HCT116 (cell line): ENCODE results near the gene DCLRE1B. TPM values are rescaled to one million over a fixed set of nuclear protein-coding genes. Genes with fewer than 3 reads are reported as not detected.
A peak's percentile ranks its signal among the peaks of the same experiment; 100 is the strongest.

Experiments used
- ATAC-seq: fragments of 200-7000 bp; cut with Tn5 transposase; 2 replicates; pipeline ENCODE4 v1.9.1; 2020; ENCODE audit warnings: mild to moderate bottlenecking, moderate library complexity
- BruUV-seq: library from RNA; stranded (reverse); fragments of 400-500 nt; replicated peaks from 2 replicates; lab custom pipeline; 2021; lab: Mats Ljungman, UMichigan
- CTCF ChIA-PET: fragments of 300-600 bp; sonication (Branson Sonifier 250); formaldehyde crosslinking; loops from one replicate; lab custom pipeline; 2021; ENCODE audit warnings: antibody characterized with exemption; lab: Charles Lee
- POLR2A ChIA-PET: fragments of 300-600, 350-600 bp; sonication (Branson Sonifier 250); formaldehyde crosslinking; loops from one replicate; lab custom pipeline; 2021; ENCODE audit warnings: antibody characterized with exemption; lab: Charles Lee
- RAD21 ChIA-PET, 2 experiments: fragments of 300-600 bp; sonication (Branson Sonifier 250); formaldehyde crosslinking; loops; one replicate each; lab custom pipeline; 2023; ENCODE audit warnings: low total read pairs in 2 of 2; ENCODE audit not compliant: uncharacterized antibody in 2 of 2, unreplicated experiment in 2 of 2, low non-redundant PET in 1 of 2; lab: Charles Lee
- DNase-seq: peaks from one replicate; pipeline ENCODE4 v3.0.0-alpha.2; 2010; ENCODE audit warnings: low read depth, low spot score
- H2AFZ ChIP-seq: fragments of 200-600 bp; shearing (Covaris generic), sonication (generic); 2 replicates; pipeline ENCODE4 v1.6.1; 2017; ENCODE audit warnings: low read depth, mixed run types, mixed read lengths, antibody characterized with exemption, low read length; ENCODE audit not compliant: poor library complexity, severe bottlenecking
- H3K27ac ChIP-seq: 2 replicates; pipeline ENCODE4 v1.5.1; 2012; ENCODE audit warnings: low read depth, low read length
- H3K27me3 ChIP-seq: fragments of 200-600 bp; sonication (generic); 2 replicates; pipeline ENCODE4 v1.6.1; 2016; ENCODE audit warnings: mixed run types, low read length, mixed read lengths; ENCODE audit not compliant: insufficient read depth
- H3K36me3 ChIP-seq, 2 experiments: fragments of 200-500 bp in 1 of 2; fragments of 200-600 bp in 1 of 2; sonication (Bioruptor generic) in 1 of 2; sonication (generic) in 1 of 2; 2 replicates each; pipeline versions ENCODE4 v1.5.1 to v1.6.1; 2014 to 2016; ENCODE audit warnings: low read length in 2 of 2, inconsistent platforms in 1 of 2, mixed read lengths in 1 of 2, mixed run types in 1 of 2; ENCODE audit not compliant: insufficient read depth in 2 of 2, control insufficient read depth in 1 of 2
- H3K4me1 ChIP-seq, 2 experiments: fragments of 200-600 bp in 1 of 2; sonication (generic) in 1 of 2; 2 replicates each; pipeline versions ENCODE4 v1.5.1 to v1.6.1; 2012 to 2017; ENCODE audit warnings: low read length in 2 of 2, inconsistent platforms in 1 of 2, mild to moderate bottlenecking in 1 of 2, mixed read lengths in 1 of 2, mixed run types in 1 of 2, moderate library complexity in 1 of 2; ENCODE audit not compliant: insufficient read depth in 2 of 2, control insufficient read depth in 1 of 2
- H3K4me2 ChIP-seq: fragments of 200-600 bp; sonication (generic); 2 replicates; pipeline ENCODE4 v1.6.1; 2017; ENCODE audit warnings: mixed run types, low read length, mixed read lengths
- H3K4me3 ChIP-seq, 2 experiments: fragments of 200-600 bp in 1 of 2; sonication (generic) in 1 of 2; replicated peaks in 1 of 2; 2 replicates each; pipeline ENCODE4 v1.5.1; 2011 to 2016; ENCODE audit warnings: low read length in 2 of 2, control low read depth in 1 of 2, low read depth in 1 of 2, mild to moderate bottlenecking in 1 of 2, mixed read lengths in 1 of 2, mixed run types in 1 of 2
- H3K79me2 ChIP-seq: fragments of 200-600 bp; sonication (generic); 2 replicates; pipeline ENCODE4 v1.6.1; 2017; ENCODE audit warnings: mild to moderate bottlenecking, mixed run types, low read length, moderate library complexity, mixed read lengths; ENCODE audit not compliant: insufficient read depth
- H3K9ac ChIP-seq: fragments of 200-600 bp; sonication (generic); 2 replicates; pipeline ENCODE4 v1.6.1; 2016; ENCODE audit warnings: low read length, mixed read lengths
- H3K9me2 ChIP-seq: fragments of 200-600 bp; sonication (generic), shearing (Covaris generic); 2 replicates; pipeline ENCODE4 v1.6.1; 2017; ENCODE audit warnings: mixed run types, mild to moderate bottlenecking, moderate library complexity; ENCODE audit not compliant: insufficient read depth
- H3K9me3 ChIP-seq, 2 experiments: fragments of 200-500 bp in 1 of 2; fragments of 200-600 bp in 1 of 2; sonication (Bioruptor generic) in 1 of 2; sonication (generic) in 1 of 2; 2 replicates each; pipeline ENCODE4 v1.6.1; 2014 to 2017; ENCODE audit warnings: low read length in 2 of 2, mixed read lengths in 2 of 2, inconsistent platforms in 1 of 2, low read depth in 1 of 2, mild to moderate bottlenecking in 1 of 2, mixed run types in 1 of 2, moderate library complexity in 1 of 2; ENCODE audit not compliant: control insufficient read depth in 1 of 2, insufficient read depth in 1 of 2
- H4K20me1 ChIP-seq: fragments of 200-600 bp; sonication (generic), shearing (Covaris generic); 2 replicates; pipeline ENCODE4 v1.6.1; 2017; ENCODE audit warnings: mixed run types, mild to moderate bottlenecking, moderate library complexity; ENCODE audit not compliant: insufficient read depth
- CBX3 ChIP-seq: IDR thresholded peaks from 2 replicates; pipeline ENCODE4 v1.6.1; 2012; ENCODE audit warnings: low read depth
- CEBPB ChIP-seq: IDR thresholded peaks from 2 replicates; pipeline ENCODE4 v1.6.1; 2012; ENCODE audit warnings: low read depth
- EGR1 ChIP-seq: IDR thresholded peaks from 2 replicates; pipeline ENCODE4 v1.6.1; 2012; ENCODE audit warnings: low read depth
- EZH2 ChIP-seq: fragments of 200-600 bp; sonication (generic); IDR thresholded peaks from 2 replicates; pipeline ENCODE4 v1.6.1; 2017; ENCODE audit warnings: antibody characterized with exemption, mixed run types
- EZH2phosphoT487 ChIP-seq: fragments of 200-600 bp; IDR thresholded peaks from 2 replicates; pipeline ENCODE4 v1.6.1; 2018; ENCODE audit warnings: antibody characterized with exemption, borderline replicate concordance
- FOSL1 ChIP-seq: IDR thresholded peaks from 2 replicates; pipeline ENCODE4 v1.6.1; 2012; ENCODE audit warnings: low read depth
- JUND ChIP-seq: IDR thresholded peaks from 2 replicates; pipeline ENCODE4 v1.6.1; 2012
- POLR2A ChIP-seq: IDR thresholded peaks from 2 replicates; pipeline ENCODE4 v1.7.0; 2011; ENCODE audit warnings: borderline replicate concordance; ENCODE audit not compliant: insufficient read depth, insufficient read length; ENCODE audit errors: extremely low read depth
- POLR2AphosphoS5 ChIP-seq: IDR thresholded peaks from 2 replicates; pipeline ENCODE4 v1.6.1; 2011; ENCODE audit warnings: mild to moderate bottlenecking, low read depth, low read length, moderate library complexity
- SIN3A ChIP-seq: IDR thresholded peaks from 2 replicates; pipeline ENCODE4 v1.6.1; 2012; ENCODE audit warnings: low read depth
- SP1 ChIP-seq: IDR thresholded peaks from 2 replicates; pipeline ENCODE4 v1.6.1; 2012; ENCODE audit warnings: low read depth
- SRF ChIP-seq: IDR thresholded peaks from 2 replicates; pipeline ENCODE4 v1.6.1; 2012; ENCODE audit warnings: low read depth
- TCF7L2 ChIP-seq: IDR thresholded peaks from 2 replicates; pipeline ENCODE4 v1.7.0; 2011; ENCODE audit warnings: borderline replicate concordance, inconsistent platforms; ENCODE audit not compliant: insufficient read depth, insufficient read length; ENCODE audit errors: extremely low read depth
- ZFX ChIP-seq: fragments of 450-650 bp; IDR thresholded peaks from 2 replicates; pipeline ENCODE4 v1.6.1; 2017
- ZNF274 ChIP-seq: fragments of 200-500 bp; sonication (Bioruptor generic); IDR thresholded peaks from 2 replicates; pipeline ENCODE4 v1.6.1; 2014; ENCODE audit warnings: mild to moderate bottlenecking, low read depth, low read length, inconsistent platforms
- intact Hi-C: fragments of 100-400 bp; cut with micrococcal nuclease; formaldehyde crosslinking; loops from 2 replicates; pipeline ENCODE4 v1.10.0; 2022
- total RNA-seq: library from RNA; stranded (reverse); gene quantifications from one replicate; pipeline ENCODE4 v1.2.1, GENCODE V29; 2021; ENCODE audit not compliant: unreplicated experiment
- TF ChIP-seq, protein P1 (sequence below): IDR thresholded peaks from 2 replicates; pipeline ENCODE4 v1.6.1; 2012
- TF ChIP-seq, protein P2 (sequence below): IDR thresholded peaks from 2 replicates; pipeline ENCODE4 v1.6.1; 2011; ENCODE audit warnings: mild to moderate bottlenecking, low read length, moderate library complexity; ENCODE audit not compliant: insufficient replicate concordance; ENCODE audit errors: extremely low read depth
- TF ChIP-seq, protein P3 (sequence below), 3 experiments: fragments of 200-600 bp in 1 of 3; sonication (generic) in 1 of 3; IDR thresholded peaks in 2 of 3; conservative IDR thresholded peaks in 1 of 3; 2 replicates each; pipeline ENCODE4 v1.5.1; 2012 to 2017; ENCODE audit warnings: low read depth in 2 of 3, low read length in 2 of 3, antibody characterized with exemption in 1 of 3, borderline replicate concordance in 1 of 3, control low read depth in 1 of 3, mild to moderate bottlenecking in 1 of 3, mixed read lengths in 1 of 3, mixed run types in 1 of 3, moderate library complexity in 1 of 3; ENCODE audit not compliant: insufficient read depth in 1 of 3

DCLRE1B gene
- total RNA-seq, 1 experiment from 2014 or later, result 13.4 TPM

DNA sequence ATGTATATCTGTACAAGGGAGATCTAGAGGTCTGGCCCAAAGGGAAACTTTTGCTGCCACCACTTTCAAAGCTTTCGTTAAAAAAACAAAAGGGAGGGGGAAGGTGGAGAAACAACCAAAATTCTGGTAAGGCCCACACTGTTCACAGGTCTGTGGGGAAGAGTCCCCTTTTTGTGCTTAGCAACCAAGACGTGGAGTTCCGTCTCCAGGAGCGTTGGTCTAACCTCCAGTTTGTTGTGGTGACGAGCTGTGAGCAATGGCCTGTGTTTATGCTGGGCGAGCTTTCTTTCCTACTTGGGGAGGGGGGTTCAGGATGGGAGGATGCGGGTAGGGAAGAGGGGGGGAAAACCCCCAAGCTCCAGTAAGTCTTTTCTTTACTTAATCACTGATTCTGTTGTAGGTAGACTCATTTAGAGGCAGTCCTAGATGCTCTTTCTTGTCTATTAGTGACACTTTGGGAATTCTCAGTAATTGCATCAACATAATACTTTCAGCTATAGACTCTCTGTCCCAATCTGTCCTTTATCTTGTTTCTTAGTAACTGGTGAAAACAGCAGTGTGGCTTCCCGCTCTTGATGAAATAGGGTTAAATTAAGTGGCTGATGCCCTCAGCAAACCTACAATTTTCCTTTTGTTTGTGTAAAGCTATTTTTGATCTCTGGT, 25.5 kb downstream of the DCLRE1B start:
- CTCF ChIA-PET, result interaction anchor here (0.6 kb wide), 1 partner anchor 808 kb away, joined by 4 read pairs; no protein-coding TSS in a partner anchor
- DNase-seq, result no peak
- H3K27me3 ChIP-seq, result no peaks in the 10 kb centered on the region
- intact Hi-C loops, result no loop called here
- H3K36me3 ChIP-seq, result no peaks in the 10 kb centered on the region
- no peak overlapping the region for H2AFZ ChIP-seq
- H3K9me2 ChIP-seq, result no peaks in the 10 kb centered on the region
- H3K27ac ChIP-seq, result peak overlapping the region; percentile 48; the same call in 1 of the 2 replicates
- TF ChIP-seq, protein P1, sequence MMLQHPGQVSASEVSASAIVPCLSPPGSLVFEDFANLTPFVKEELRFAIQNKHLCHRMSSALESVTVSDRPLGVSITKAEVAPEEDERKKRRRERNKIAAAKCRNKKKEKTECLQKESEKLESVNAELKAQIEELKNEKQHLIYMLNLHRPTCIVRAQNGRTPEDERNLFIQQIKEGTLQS, result no peak
- no peak for TF ChIP-seq EGR1
- no peak for TF ChIP-seq POLR2A
- TF ChIP-seq EZH2phosphoT487, result no peak
- TF ChIP-seq SP1, result no peak
- TF ChIP-seq, protein P2, sequence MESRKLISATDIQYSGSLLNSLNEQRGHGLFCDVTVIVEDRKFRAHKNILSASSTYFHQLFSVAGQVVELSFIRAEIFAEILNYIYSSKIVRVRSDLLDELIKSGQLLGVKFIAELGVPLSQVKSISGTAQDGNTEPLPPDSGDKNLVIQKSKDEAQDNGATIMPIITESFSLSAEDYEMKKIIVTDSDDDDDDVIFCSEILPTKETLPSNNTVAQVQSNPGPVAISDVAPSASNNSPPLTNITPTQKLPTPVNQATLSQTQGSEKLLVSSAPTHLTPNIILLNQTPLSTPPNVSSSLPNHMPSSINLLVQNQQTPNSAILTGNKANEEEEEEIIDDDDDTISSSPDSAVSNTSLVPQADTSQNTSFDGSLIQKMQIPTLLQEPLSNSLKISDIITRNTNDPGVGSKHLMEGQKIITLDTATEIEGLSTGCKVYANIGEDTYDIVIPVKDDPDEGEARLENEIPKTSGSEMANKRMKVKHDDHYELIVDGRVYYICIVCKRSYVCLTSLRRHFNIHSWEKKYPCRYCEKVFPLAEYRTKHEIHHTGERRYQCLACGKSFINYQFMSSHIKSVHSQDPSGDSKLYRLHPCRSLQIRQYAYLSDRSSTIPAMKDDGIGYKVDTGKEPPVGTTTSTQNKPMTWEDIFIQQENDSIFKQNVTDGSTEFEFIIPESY, result no peak
- TF ChIP-seq SRF, result no peak
- TF ChIP-seq FOSL1, result no peak
- TF ChIP-seq CEBPB, result no peak
- no peak for TF ChIP-seq ZFX
- no peak for TF ChIP-seq SIN3A
- TF ChIP-seq EZH2, result no peak
- no peak for TF ChIP-seq TCF7L2
- TF ChIP-seq CBX3, result no peak
- no peak for TF ChIP-seq JUND
- TF ChIP-seq, protein P3, sequence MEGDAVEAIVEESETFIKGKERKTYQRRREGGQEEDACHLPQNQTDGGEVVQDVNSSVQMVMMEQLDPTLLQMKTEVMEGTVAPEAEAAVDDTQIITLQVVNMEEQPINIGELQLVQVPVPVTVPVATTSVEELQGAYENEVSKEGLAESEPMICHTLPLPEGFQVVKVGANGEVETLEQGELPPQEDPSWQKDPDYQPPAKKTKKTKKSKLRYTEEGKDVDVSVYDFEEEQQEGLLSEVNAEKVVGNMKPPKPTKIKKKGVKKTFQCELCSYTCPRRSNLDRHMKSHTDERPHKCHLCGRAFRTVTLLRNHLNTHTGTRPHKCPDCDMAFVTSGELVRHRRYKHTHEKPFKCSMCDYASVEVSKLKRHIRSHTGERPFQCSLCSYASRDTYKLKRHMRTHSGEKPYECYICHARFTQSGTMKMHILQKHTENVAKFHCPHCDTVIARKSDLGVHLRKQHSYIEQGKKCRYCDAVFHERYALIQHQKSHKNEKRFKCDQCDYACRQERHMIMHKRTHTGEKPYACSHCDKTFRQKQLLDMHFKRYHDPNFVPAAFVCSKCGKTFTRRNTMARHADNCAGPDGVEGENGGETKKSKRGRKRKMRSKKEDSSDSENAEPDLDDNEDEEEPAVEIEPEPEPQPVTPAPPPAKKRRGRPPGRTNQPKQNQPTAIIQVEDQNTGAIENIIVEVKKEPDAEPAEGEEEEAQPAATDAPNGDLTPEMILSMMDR (IDR thresholded peaks at IDR 0.05 in 2 of 3, conservative IDR thresholded peaks at IDR 0.05 in 1 of 3; ENCODE audit: borderline replicate concordance in 1 of 3, insufficient read depth in 1 of 3, low read depth in 2 of 3, low read length in 2 of 3), result no peak
- TF ChIP-seq ZNF274, result no peak
- no peak for TF ChIP-seq POLR2AphosphoS5
- H3K4me2 ChIP-seq, result peak overlapping the region; percentile 92
- H3K4me3 ChIP-seq, result peak overlapping the region; percentile 74 to 84
- BruUV-seq, result no TSS peak
- no peaks in the 10 kb centered on the region for H3K9me3 ChIP-seq
- RAD21 ChIA-PET, result no interaction called here
- ATAC-seq, result no peak
- peaks cover 13 to 29% of the 10 kb centered on the region in 2 experiments; a peak in 3 of 4 replicates for H3K4me1 ChIP-seq
- POLR2A ChIA-PET, result interaction anchor here (3.5 kb wide), 1 partner anchor 26 kb away, joined by 24 read pairs; the partner anchor contains the start of genes AP4B1 and DCLRE1B
- H3K79me2 ChIP-seq, result peaks cover 57% of the 10 kb centered on the region
- 0 out of 2 replicates have a peak, but pooled peaks cover 2% of the 10 kb centered on the region for H4K20me1 ChIP-seq
- peak overlapping the region; percentile 64 for H3K9ac ChIP-seq
